Measurements from ENCODE around the gene AXDND1.
"Not testable (repeated sequence)": the region's sequence is repeated elsewhere in the genome, so short reads cannot be mapped to it uniquely, and the experiment has no call there.

Gene AXDND1

GRCh38 chr1:179369751-179370341, 4.1 kb downstream of the AXDND1 start:
- DNase-seq (ENCODE audit: low read depth): peak; percentile 72

GRCh38 chr1:179372160-179372559, 6.4 kb downstream of the AXDND1 start:
- no peak for DNase-seq (ENCODE audit: low read depth)

GRCh38 chr1:179376223-179376622, 10.5 kb downstream of the AXDND1 start:
- DNase-seq (ENCODE audit: low read depth): no peak

- DNase-seq (ENCODE audit: low read depth): peak; percentile 46
These were observed 14.5 kb downstream of the AXDND1 start for GRCh38 chr1:179380299-179380698.

GRCh38 chr1:179384027-179384426, 18.3 kb downstream of the AXDND1 start:
- no peak for DNase-seq (ENCODE audit: low read depth)

GRCh38 chr1:179385510-179385909, 19.7 kb downstream of the AXDND1 start:
- DNase-seq (ENCODE audit: low read depth): no peak

- DNase-seq (ENCODE audit: low read depth): no peak
These were observed 27.9 kb downstream of the AXDND1 start for GRCh38 chr1:179393721-179394120.

- not testable (repeated sequence) for DNase-seq (ENCODE audit: low read depth)
These were observed 33.6 kb downstream of the AXDND1 start for GRCh38 chr1:179399399-179399798.

- not testable (repeated sequence) for DNase-seq (ENCODE audit: low read depth)
These were observed 52.0 kb downstream of the AXDND1 start for GRCh38 chr1:179417760-179418159.

GRCh38 chr1:179418706-179419105, 52.9 kb downstream of the AXDND1 start:
- DNase-seq (ENCODE audit: low read depth): not testable (repeated sequence)

GRCh38 chr1:179424610-179425009, 58.8 kb downstream of the AXDND1 start:
- DNase-seq (ENCODE audit: low read depth): no peak

- DNase-seq (ENCODE audit: low read depth): no peak
These were observed 59.4 kb downstream of the AXDND1 start for GRCh38 chr1:179425186-179425585.

- DNase-seq (ENCODE audit: low read depth): no peak
These were observed 71.4 kb downstream of the AXDND1 start for GRCh38 chr1:179437171-179437570.

GRCh38 chr1:179439646-179440045, 73.9 kb downstream of the AXDND1 start:
- not testable (repeated sequence) for DNase-seq (ENCODE audit: low read depth)

GRCh38 chr1:179440301-179440700, 74.5 kb downstream of the AXDND1 start:
- DNase-seq (ENCODE audit: low read depth): not testable (repeated sequence)

GRCh38 chr1:179440971-179441370, 75.2 kb downstream of the AXDND1 start:
- DNase-seq (ENCODE audit: low read depth): no peak

- DNase-seq (ENCODE audit: low read depth): no peak
These were observed 75.7 kb downstream of the AXDND1 start for GRCh38 chr1:179441501-179441900.

GRCh38 chr1:179442846-179443245, 77.1 kb downstream of the AXDND1 start:
- DNase-seq (ENCODE audit: low read depth): not testable (repeated sequence)

GRCh38 chr1:179445593-179445992, 79.8 kb downstream of the AXDND1 start:
- DNase-seq (ENCODE audit: low read depth): no peak

- peak; percentile 11 for DNase-seq (ENCODE audit: low read depth)
These were observed 81.7 kb downstream of the AXDND1 start for GRCh38 chr1:179447489-179447888.

- no peak for DNase-seq (ENCODE audit: low read depth)
These were observed 82.8 kb downstream of the AXDND1 start for GRCh38 chr1:179448437-179449149.

- DNase-seq (ENCODE audit: low read depth): not testable (repeated sequence)
These were observed 93.9 kb downstream of the AXDND1 start for GRCh38 chr1:179459606-179460206.

GRCh38 chr1:179465661-179466060, 99.9 kb downstream of the AXDND1 start:
- DNase-seq (ENCODE audit: low read depth): not testable (repeated sequence)
